ENCODE data around the gene ATAD1.
"Not testable (repeated sequence)": the region's sequence is repeated elsewhere in the genome, so short reads cannot be mapped to it uniquely, and the experiment has no call there.

Gene ATAD1

GRCh38 chr10:87845624-87845998 lies 27.6 kb upstream of the ATAD1 start:
- DNase-seq, result no peak

- no peak for DNase-seq
Measured at GRCh38 chr10:87844837-87845623, 27.0 kb upstream of the ATAD1 start.

GRCh38 chr10:87843714-87844113 lies 25.7 kb upstream of the ATAD1 start:
- no peak for DNase-seq

GRCh38 chr10:87842776-87843497 lies 24.9 kb upstream of the ATAD1 start:
- no peak for DNase-seq

GRCh38 chr10:87842220-87842641 lies 24.2 kb upstream of the ATAD1 start:
- DNase-seq, result no peak

GRCh38 chr10:87841186-87841585 lies 23.2 kb upstream of the ATAD1 start:
- no peak for DNase-seq

- no peak for DNase-seq
Measured at GRCh38 chr10:87838650-87839049, 20.6 kb upstream of the ATAD1 start.

- peak in 1 of 2 donors; percentile 27 for DNase-seq
Measured at GRCh38 chr10:87837445-87837844, 19.4 kb upstream of the ATAD1 start.

GRCh38 chr10:87836098-87836497 lies 18.1 kb upstream of the ATAD1 start:
- DNase-seq, result no peak

- no peak for DNase-seq
Measured at GRCh38 chr10:87829986-87830729, 12.1 kb upstream of the ATAD1 start.

GRCh38 chr10:87829051-87829450 lies 11.0 kb upstream of the ATAD1 start:
- not testable (repeated sequence) for DNase-seq

- no peak for DNase-seq
Measured at GRCh38 chr10:87827681-87828080, 9.7 kb upstream of the ATAD1 start.

- no peak for DNase-seq
Measured at GRCh38 chr10:87826653-87827052, 8.6 kb upstream of the ATAD1 start.

GRCh38 chr10:87819289-87819585 lies 1.2 kb upstream of the ATAD1 start:
- no peak for DNase-seq

- DNase-seq, result peak; percentile 13 to 22
Measured at GRCh38 chr10:87818505-87819288, 671 bp upstream of the ATAD1 start.

- DNase-seq, result peak in 1 of 2 donors; percentile 20
Measured at GRCh38 chr10:87816898-87817608, 973 bp downstream of the ATAD1 start.

- DNase-seq, result peak in 1 of 2 donors; percentile 27
Measured at GRCh38 chr10:87816163-87816897, 1.7 kb downstream of the ATAD1 start.

- no peak for DNase-seq
Measured at GRCh38 chr10:87804939-87805569, 13.0 kb downstream of the ATAD1 start.

- no peak for DNase-seq
Measured at GRCh38 chr10:87803831-87804230, 14.2 kb downstream of the ATAD1 start.

- no peak for DNase-seq
Measured at GRCh38 chr10:87803328-87803727, 14.7 kb downstream of the ATAD1 start.

GRCh38 chr10:87801813-87802435 lies 16.1 kb downstream of the ATAD1 start:
- DNase-seq, result not testable (repeated sequence)

Data from inflammatory macrophage treated with lipopolysaccharide for 1 hour (primary cell).